Measurements from ENCODE around the gene KCNN3. TPM values are rescaled to one million over a fixed set of nuclear protein-coding genes. Genes with fewer than 3 reads are reported as not detected.

Gene KCNN3
- total RNA-seq, 6 donors from 2014 or later: 2.7 to 6.6 (median 3.7) TPM

- H3K9me3 ChIP-seq: no peaks in the 10 kb centered on the region
- no peak for DNase-seq
- H3K4me3 ChIP-seq: no peak overlapping the region
- ATAC-seq (ENCODE audit: low FRiP score in 2 of 2): peak in 1 of 2 donors; percentile 21
- H3K27me3 ChIP-seq: no peaks in the 10 kb centered on the region
- H3K4me1 ChIP-seq: no peaks in the 10 kb centered on the region
- H3K27ac ChIP-seq: peak overlapping the region in 1 of 4 donors; percentile 17
- WGBS, 2 donors: 79 to 87% methylated on average over 7 to 9 of the region's 9 CpGs
- no peaks in the 10 kb centered on the region for H3K36me3 ChIP-seq
- no peak for TF ChIP-seq POLR2A (IDR thresholded peaks at IDR 0.05)
- TF ChIP-seq POLR2AphosphoS5 (IDR thresholded peaks at IDR 0.05): no peak
- no peak for TF ChIP-seq CTCF (IDR thresholded peaks at IDR 0.05)
- no peak for TF ChIP-seq EP300 (IDR thresholded peaks at IDR 0.05)
Observed at GRCh38 chr1:154767315-154768240, 102.5 kb downstream of the KCNN3 start.

GRCh38 chr1:154765970-154766369 lies 104.1 kb downstream of the KCNN3 start:
- Histone ChIP-seq H3K9me3 (no peaks in the 10 kb centered on the region), H3K27ac (no peak overlapping the region), H3K4me1 (no peaks in the 10 kb centered on the region), H3K27me3 (no peaks in the 10 kb centered on the region), H3K4me3 (no peak overlapping the region), H3K36me3 (no peaks in the 10 kb centered on the region)
- DNase-seq: no peak
- no peak for TF ChIP-seq POLR2A (IDR thresholded peaks at IDR 0.05)
- peak in 1 of 6 experiments; percentile 13 for TF ChIP-seq CTCF (IDR thresholded peaks at IDR 0.05)
- no peak for ATAC-seq (ENCODE audit: low FRiP score in 2 of 2)
- WGBS, 2 donors: 65 to 70% methylated on average over 3 of the region's 3 CpGs

- DNase-seq (no peak), ATAC-seq (ENCODE audit: low FRiP score in 2 of 2) (no peak)
- Histone ChIP-seq H3K36me3 (no peaks in the 10 kb centered on the region), H3K27ac (no peak overlapping the region), H3K9me3 (no peaks in the 10 kb centered on the region), H3K27me3 (peaks cover 0 to 6% (median 2%) of the 10 kb centered on the region in 4 donors), H3K4me1 (peaks cover 8 to 11% (median 10%) of the 10 kb centered on the region in 4 donors), H3K4me3 (no peak overlapping the region)
- 82% methylated on average over 3 of the region's 3 CpGs for WGBS, 2 donors
- TF ChIP-seq CTCF (IDR thresholded peaks at IDR 0.05) (no peak), POLR2A (IDR thresholded peaks at IDR 0.05) (no peak), EP300 (IDR thresholded peaks at IDR 0.05) (no peak)
Observed at GRCh38 chr1:154764773-154765172, 105.3 kb downstream of the KCNN3 start.

GRCh38 chr1:154764181-154764580 lies 105.9 kb downstream of the KCNN3 start:
- DNase-seq (no peak), ATAC-seq (ENCODE audit: low FRiP score in 2 of 2) (no peak)
- TF ChIP-seq CTCF (IDR thresholded peaks at IDR 0.05) (no peak), POLR2AphosphoS5 (IDR thresholded peaks at IDR 0.05) (no peak), POLR2A (IDR thresholded peaks at IDR 0.05) (no peak), EP300 (IDR thresholded peaks at IDR 0.05) (no peak)
- WGBS, 2 donors: 91 to 100% methylated on average over 1 of the region's 1 CpG
- Histone ChIP-seq H3K36me3 (no peaks in the 10 kb centered on the region), H3K4me3 (no peak overlapping the region), H3K4me1 (peaks cover 8 to 15% (median 12%) of the 10 kb centered on the region in 4 donors), H3K27ac (no peak overlapping the region), H3K9me3 (no peaks in the 10 kb centered on the region), H3K27me3 (peaks cover 0 to 6% (median 2%) of the 10 kb centered on the region in 4 donors)
